K562 (cell line): ENCODE results near the gene CLSTN1. TPM values are rescaled to one million over a fixed set of nuclear protein-coding genes. Genes with fewer than 3 reads are reported as not detected.

ENCODE experiments used
- ASH1L ChIP-seq: fragments of 450-650 bp; IDR thresholded peaks from 2 replicates; pipeline ENCODE4 v1.6.1; 2018; ENCODE audit warnings: borderline replicate concordance, mild to moderate bottlenecking, low read depth; ENCODE audit not compliant: partially characterized antibody
- CTCFL ChIP-seq: IDR thresholded peaks from 2 replicates; pipeline ENCODE4 v1.6.1; 2011; ENCODE audit warnings: borderline replicate concordance, low read depth, mild to moderate bottlenecking, moderate library complexity, low read length; ENCODE audit not compliant: insufficient read depth, poor library complexity, severe bottlenecking
- FOS ChIP-seq: IDR thresholded peaks from 3 replicates; pipeline ENCODE4 v1.6.1; 2011; ENCODE audit not compliant: insufficient read length; ENCODE audit errors: extremely low read depth
- KDM4B ChIP-seq, 2 experiments: fragments of 450-650 bp in 1 of 2; sonication (generic) in 1 of 2; IDR thresholded peaks; 2 replicates each; pipeline ENCODE4 v1.6.1; 2016 to 2017; ENCODE audit warnings: borderline replicate concordance in 2 of 2, antibody characterized with exemption in 1 of 2, low read depth in 1 of 2, mild to moderate bottlenecking in 1 of 2
- MYNN ChIP-seq, 2 experiments: sonication (generic); formaldehyde crosslinking in 1 of 2; IDR thresholded peaks; 2 replicates each; pipeline versions ENCODE4 v1.5.0 to v1.6.1; 2016 to 2020; ENCODE audit warnings: antibody characterized with exemption in 1 of 2, missing genetic modification reagents in 1 of 2
- NELFE ChIP-seq: IDR thresholded peaks from 2 replicates; pipeline ENCODE4 v1.6.1; 2011; ENCODE audit warnings: mild to moderate bottlenecking; ENCODE audit not compliant: insufficient read depth, insufficient read length
- SP2 ChIP-seq: IDR thresholded peaks from 2 replicates; pipeline ENCODE4 v1.6.1; 2011; ENCODE audit warnings: mild to moderate bottlenecking, low read depth, low read length, moderate library complexity; ENCODE audit not compliant: poor library complexity, severe bottlenecking; ENCODE audit errors: extremely low read depth
- TCF7L2 ChIP-seq: fragments of 150-350 bp; IDR thresholded peaks from 2 replicates; pipeline ENCODE4 v1.6.1; 2016; ENCODE audit warnings: low read depth, mild to moderate bottlenecking, low read length, moderate library complexity
- U2AF1 ChIP-seq: fragments of 200-400 bp; formaldehyde crosslinking; optimal IDR thresholded peaks from 2 replicates; pipeline ENCODE3; 2017; ENCODE audit warnings: mild to moderate bottlenecking, low read depth, low read length, moderate library complexity
- ZBTB33 ChIP-seq: sonication (generic); formaldehyde crosslinking; IDR thresholded peaks from 2 replicates; pipeline ENCODE4 v1.8.1; 2023; ENCODE audit warnings: mild to moderate bottlenecking, missing genetic modification reagents
- ZNF133 ChIP-seq: fragments of 250-450 bp; sonication (Bioruptor Pico); IDR thresholded peaks from 2 replicates; pipeline ENCODE4 v1.4.0; 2020; ENCODE audit warnings: mild to moderate bottlenecking
- ZNF224 ChIP-seq: sonication (generic); formaldehyde crosslinking; IDR thresholded peaks from 2 replicates; pipeline ENCODE4 v1.8.0; 2022; ENCODE audit warnings: mild to moderate bottlenecking, missing genetic modification reagents
- ZNF766 ChIP-seq: fragments of 200-800 bp; sonication (Bioruptor generic); conservative IDR thresholded peaks from 2 replicates; pipeline ENCODE4 v1.6.1; 2016; ENCODE audit warnings: missing genetic modification characterization, missing compliant biosample characterization
- polyA plus RNA-seq, 8 experiments: library from polyadenylated mRNA; depleted of rRNA in 4 of 8; stranded (reverse) in 5 of 8; unstranded in 3 of 8; fragments of >200 nt; fragmentation: Nextera tagmentation in 2 of 8; fragmentation: Illumina TruSeq in 1 of 8; extraction: Ambion mirVana in 2 of 8; extraction: Trizol in 1 of 8; gene quantifications; 2 replicates each; pipeline versions ENCODE4 v1.2.1 to v1.2.3, GENCODE V29; 2011 to 2014; ENCODE audit warnings: inconsistent platforms in 1 of 8, missing spikeins in 1 of 8
- total RNA-seq, 7 experiments: library from RNA; depleted of rRNA in 6 of 7; stranded (reverse); fragments of >200 nt in 6 of 7; fragmentation: Illumina TruSeq in 2 of 7; extraction: Trizol in 2 of 7; gene quantifications; 2 replicates each; pipeline versions ENCODE4 v1.2.1 to v1.2.3, GENCODE V29; 2011 to 2021; ENCODE audit warnings: low replicate concordance in 1 of 7
- TF ChIP-seq, protein P1 (sequence below): fragments of 250-450 bp; sonication (Bioruptor Pico); IDR thresholded peaks from 2 replicates; pipeline ENCODE4 v1.6.1; 2021; ENCODE audit warnings: mild to moderate bottlenecking
- TF ChIP-seq, protein P2 (sequence below): sonication (generic); formaldehyde crosslinking; IDR thresholded peaks from 2 replicates; pipeline ENCODE4 v1.8.0; 2022; ENCODE audit warnings: missing genetic modification reagents, mild to moderate bottlenecking, borderline replicate concordance
- TF ChIP-seq, protein P3 (sequence below), 3 experiments: fragments of 200-800 bp in 1 of 3; sonication (Bioruptor generic) in 1 of 3; sonication (generic) in 1 of 3; formaldehyde crosslinking in 1 of 3; IDR thresholded peaks; 2 replicates each; pipeline versions ENCODE4 v1.6.1 to v1.8.0; 2016 to 2022; ENCODE audit warnings: mild to moderate bottlenecking in 2 of 3, missing compliant biosample characterization in 2 of 3, missing genetic modification characterization in 2 of 3, missing genetic modification reagents in 1 of 3

Gene CLSTN1
- total and polyA plus RNA-seq, 9 of the 15 experiments (the other 6 are each of a cell fraction or from before 2014, with no cell fraction given) = 1.1 to 32.5 (median 13.3) TPM

DNA sequence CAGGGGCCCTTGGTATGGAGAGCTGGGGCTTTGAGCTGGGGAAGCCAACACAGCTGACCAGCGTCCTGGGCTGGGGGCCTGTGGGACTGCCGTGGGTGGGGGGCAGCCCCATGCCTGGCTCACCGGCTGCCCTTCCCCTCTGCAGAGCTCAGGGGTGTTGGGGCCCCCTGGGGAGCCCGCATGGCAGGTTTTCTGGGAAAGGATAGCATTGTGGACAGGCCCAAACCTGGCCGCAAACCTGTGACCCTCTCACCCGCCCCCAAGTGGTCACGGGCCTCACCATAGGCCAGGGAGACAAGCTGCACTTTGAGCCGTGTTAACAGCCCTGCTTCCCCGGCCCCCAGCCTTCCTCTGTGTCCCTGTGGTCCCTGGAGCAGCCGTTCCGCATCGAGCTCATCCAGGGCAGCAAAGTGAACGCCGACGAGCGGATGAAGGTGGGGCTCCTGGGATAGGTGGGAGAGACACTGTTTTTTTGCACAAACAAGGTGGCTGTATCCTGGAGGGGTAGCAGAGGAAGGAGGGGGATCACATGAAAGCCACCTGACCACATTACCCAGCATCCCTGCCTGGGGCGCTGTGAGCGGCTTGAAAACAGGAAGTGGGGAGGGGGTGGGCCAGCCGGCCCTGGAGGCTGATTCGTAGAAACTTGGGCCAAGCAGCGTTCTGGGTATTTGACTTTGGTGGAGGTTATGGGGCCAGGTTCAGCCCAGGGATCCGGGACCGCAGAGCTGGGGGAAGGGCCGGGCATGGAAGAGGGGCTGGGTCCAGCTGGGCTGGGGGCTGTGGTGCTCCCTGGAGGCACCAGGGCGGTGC, 106.4 kb downstream of the CLSTN1 start (continued):
- TF ChIP-seq, protein P1, sequence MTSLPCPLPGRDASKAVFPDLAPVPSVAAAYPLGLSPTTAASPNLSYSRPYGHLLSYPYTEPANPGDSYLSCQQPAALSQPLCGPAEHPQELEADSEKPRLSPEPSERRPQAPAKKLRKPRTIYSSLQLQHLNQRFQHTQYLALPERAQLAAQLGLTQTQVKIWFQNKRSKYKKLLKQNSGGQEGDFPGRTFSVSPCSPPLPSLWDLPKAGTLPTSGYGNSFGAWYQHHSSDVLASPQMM (CRISPR knock-in tag) = no peak
- TF ChIP-seq ASH1L (no peak), NELFE (no peak), TCF7L2 (0 out of 2 replicates have a peak, but pooled peaks have one; percentile 13), FOS (peak; percentile 53), KDM4B (IDR thresholded peaks at IDR 0.05; ENCODE audit: borderline replicate concordance in 2 of 2, low read depth in 1 of 2) (peak in 1 of 2 experiments; percentile 91; a peak in 1 of 4 replicates), ZNF224 (CRISPR knock-in tag) (no peak), ZBTB33 (CRISPR knock-in tag) (peak; percentile 51), ZNF133 (CRISPR knock-in tag) (no peak), SP2 (peak; percentile 7), U2AF1 (no peak), ZNF766 (CRISPR knock-in tag) (peak; percentile 55; the same call in 1 of the 2 replicates), CTCFL (no peak), MYNN (IDR thresholded peaks at IDR 0.05) (peak; percentile 11), MYNN (CRISPR knock-in tag; IDR thresholded peaks at IDR 0.05) (no peak)
- TF ChIP-seq, protein P2, sequence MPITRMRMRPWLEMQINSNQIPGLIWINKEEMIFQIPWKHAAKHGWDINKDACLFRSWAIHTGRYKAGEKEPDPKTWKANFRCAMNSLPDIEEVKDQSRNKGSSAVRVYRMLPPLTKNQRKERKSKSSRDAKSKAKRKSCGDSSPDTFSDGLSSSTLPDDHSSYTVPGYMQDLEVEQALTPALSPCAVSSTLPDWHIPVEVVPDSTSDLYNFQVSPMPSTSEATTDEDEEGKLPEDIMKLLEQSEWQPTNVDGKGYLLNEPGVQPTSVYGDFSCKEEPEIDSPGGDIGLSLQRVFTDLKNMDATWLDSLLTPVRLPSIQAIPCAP (CRISPR knock-in tag) = no peak
- TF ChIP-seq, protein P3, sequence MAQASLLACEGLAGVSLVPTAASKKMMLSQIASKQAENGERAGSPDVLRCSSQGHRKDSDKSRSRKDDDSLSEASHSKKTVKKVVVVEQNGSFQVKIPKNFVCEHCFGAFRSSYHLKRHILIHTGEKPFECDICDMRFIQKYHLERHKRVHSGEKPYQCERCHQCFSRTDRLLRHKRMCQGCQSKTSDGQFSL (CRISPR knock-in tag; IDR thresholded peaks at IDR 0.05) = peak; percentile 80
- TF ChIP-seq, protein P3 (tag; IDR thresholded peaks at IDR 0.05) = 0 out of 4 replicates have a peak, but pooled peaks of 1 of the 2 experiments have one; percentile 38
